GM10847 (cell line): Measurements from ENCODE around the gene MTCL1.

Experiments
- POLR2A ChIP-seq: IDR thresholded peaks from 2 replicates; pipeline ENCODE4 v1.6.1; 2011; ENCODE audit not compliant: insufficient read length; ENCODE audit errors: extremely low read depth

MTCL1 gene

DNA sequence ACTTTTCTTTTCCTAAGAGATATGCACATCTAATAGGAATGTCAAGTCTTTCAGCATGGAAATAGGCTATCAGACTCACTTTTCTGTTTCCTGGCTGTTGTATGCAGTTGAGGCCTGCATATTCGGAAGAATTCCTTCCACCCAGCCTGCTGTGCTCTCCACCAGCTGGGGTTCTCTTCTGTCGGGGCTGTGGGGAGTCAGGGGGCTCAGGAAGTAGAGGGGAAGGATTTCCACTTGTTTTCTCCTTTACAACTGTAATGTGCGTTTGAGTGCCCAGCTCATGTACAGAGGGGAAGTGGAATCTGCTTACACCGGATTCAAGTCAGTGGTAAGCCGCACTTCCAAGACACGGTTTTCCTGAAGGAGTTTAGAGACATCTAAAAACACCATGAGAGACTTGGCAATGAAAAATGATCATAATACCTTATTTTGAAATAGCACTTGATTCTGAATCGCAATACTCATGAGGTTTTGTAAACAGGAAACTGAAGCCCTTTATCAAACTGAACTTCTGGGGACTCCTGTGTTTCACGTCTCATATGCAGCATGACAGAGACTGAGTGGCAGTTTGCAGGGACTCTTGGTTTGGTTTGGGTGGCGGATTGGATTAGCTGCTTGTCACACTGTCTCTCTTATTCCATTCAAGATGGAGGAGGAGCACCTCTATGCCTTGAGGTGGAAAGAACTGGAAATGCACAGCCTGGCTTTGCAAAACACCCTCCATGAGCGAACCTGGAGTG, 90.4 kb downstream of the MTCL1 start:
- no peak for TF ChIP-seq POLR2A

DNA sequence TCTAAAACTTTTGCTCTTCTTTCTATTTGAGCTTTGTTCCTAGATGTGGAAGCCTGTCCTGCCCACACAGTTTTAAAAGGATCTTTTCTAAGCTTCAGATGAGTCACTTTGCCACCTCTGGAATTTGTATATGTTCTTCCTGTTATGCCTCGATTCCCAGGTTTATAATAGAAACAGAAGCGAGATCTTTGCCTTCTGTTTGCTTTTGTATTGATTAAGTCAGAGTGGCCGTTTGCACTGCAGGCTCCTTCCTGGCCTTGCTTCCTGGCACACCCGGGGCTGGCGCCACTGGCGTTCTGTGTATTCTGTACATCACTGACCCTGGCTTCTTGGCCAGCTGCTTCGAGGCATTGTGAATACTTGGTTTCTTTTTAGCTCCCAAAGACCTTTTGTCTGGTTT, 91.8 kb downstream of the MTCL1 start:
- TF ChIP-seq POLR2A, result no peak

- no peak for TF ChIP-seq POLR2A
Observed at GRCh38 chr18:8799001-8799400, 93.6 kb downstream of the MTCL1 start.

- TF ChIP-seq POLR2A, result no peak
Observed at GRCh38 chr18:8799596-8800441, 94.5 kb downstream of the MTCL1 start.

GRCh38 chr18:8800445-8800844, 95.1 kb downstream of the MTCL1 start:
- no peak for TF ChIP-seq POLR2A

- TF ChIP-seq POLR2A, result no peak
Observed at GRCh38 chr18:8800876-8801262, 95.5 kb downstream of the MTCL1 start.

GRCh38 chr18:8801263-8801901, 96.0 kb downstream of the MTCL1 start:
- no peak for TF ChIP-seq POLR2A

DNA sequence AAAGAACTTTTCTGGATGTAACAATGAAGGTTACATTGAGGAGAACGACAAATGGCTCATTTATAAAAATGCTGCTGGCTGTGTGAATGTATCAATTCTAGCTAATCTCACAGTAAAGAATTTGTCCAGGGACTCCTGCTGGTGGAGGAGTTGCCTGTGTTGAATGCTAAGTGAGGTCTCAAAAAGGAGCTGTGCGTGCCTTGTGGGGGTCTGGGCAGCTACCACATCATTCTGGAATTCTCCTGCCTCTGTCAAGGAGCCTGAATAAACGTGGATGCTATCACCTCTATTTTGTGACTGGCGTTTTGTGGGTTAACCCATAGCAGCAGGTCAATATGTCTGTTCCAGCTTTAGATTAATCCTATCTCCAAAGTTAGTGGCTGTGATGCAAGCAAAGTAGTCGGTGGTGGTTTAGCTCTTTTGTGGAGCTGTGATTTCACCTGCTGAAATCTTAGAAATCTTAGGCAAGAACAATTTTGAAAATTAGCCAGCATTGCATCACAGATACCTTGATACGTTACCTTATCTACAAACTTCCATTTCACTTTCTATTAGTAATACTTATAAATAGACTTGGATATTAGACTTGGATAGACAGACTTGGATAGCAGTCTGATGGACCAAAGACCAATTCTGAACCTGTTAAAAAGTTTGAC, 96.8 kb downstream of the MTCL1 start:
- no peak for TF ChIP-seq POLR2A

DNA sequence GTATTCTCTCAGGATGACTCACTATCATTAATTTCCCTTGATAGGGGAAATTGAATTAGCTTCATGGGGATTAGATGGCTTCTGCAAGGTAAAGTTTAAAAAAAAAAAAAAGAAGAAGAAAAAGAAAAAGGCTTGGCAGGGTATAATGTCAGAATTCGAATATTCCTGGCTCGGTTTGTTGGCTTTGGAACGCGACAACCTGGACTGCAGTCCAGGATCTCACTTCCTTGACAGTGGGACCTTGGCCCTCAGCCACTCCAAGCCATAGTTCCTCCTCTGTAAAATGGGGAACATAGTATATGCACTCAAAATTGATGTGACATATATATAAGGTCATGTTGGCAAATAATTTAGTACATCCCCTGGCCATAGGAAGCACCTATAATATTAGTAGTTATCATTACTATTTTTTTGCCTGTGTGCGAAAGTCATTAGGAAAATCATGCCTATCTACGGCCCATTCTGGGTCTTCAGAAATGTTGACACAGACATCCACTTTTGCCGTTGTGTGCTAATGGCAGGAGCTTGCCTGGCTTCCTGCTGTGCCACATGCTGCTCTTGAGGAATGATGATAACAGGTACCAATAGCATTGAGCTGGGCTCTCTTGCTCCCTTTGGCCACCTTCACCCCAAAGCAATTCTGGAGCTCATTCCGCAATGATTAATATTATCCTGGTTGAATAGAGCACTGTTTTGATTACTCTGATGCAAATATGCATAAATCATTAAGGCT, 97.9 kb downstream of the MTCL1 start:
- no peak for TF ChIP-seq POLR2A

DNA sequence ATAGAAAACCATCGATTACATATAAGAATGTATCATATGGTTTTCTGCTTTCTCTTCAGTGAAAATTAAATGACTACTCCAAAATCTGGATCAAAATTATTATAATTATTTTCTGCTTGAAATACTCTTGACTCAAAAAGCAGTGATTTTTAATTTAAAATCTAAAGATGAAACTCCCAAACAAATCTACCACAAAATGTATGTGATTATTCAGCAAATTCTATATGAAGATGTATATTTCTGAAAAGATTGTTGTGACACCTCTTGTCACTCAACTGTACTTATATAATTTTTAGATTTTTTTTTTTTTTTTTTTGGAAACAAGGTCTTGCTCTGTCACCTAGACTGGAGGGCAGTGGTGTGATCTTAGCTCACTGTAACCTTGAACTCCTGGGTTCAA, 98.6 kb downstream of the MTCL1 start:
- TF ChIP-seq POLR2A, result no peak

DNA sequence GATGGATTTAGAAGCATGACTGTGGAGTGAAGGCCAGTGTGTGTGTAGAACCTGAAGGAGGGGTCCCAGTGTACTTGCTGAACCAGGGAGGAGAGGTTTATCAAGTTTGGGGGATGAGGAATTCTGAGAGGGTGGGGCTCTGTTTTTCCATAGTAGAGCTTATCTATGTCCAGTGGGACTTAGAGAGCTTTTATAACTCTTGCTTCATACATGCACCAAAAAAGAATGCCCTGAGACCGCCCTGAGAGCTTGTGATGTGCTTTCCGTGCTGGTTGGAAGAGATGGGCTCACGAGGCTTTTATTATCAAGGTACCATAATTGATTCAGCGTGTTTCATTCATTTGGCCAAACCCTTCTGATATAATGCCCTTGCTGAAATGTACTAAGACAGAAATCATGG, 100.2 kb downstream of the MTCL1 start:
- TF ChIP-seq POLR2A, result no peak

- TF ChIP-seq POLR2A, result no peak
Observed at GRCh38 chr18:8806100-8806797, 100.9 kb downstream of the MTCL1 start.

DNA sequence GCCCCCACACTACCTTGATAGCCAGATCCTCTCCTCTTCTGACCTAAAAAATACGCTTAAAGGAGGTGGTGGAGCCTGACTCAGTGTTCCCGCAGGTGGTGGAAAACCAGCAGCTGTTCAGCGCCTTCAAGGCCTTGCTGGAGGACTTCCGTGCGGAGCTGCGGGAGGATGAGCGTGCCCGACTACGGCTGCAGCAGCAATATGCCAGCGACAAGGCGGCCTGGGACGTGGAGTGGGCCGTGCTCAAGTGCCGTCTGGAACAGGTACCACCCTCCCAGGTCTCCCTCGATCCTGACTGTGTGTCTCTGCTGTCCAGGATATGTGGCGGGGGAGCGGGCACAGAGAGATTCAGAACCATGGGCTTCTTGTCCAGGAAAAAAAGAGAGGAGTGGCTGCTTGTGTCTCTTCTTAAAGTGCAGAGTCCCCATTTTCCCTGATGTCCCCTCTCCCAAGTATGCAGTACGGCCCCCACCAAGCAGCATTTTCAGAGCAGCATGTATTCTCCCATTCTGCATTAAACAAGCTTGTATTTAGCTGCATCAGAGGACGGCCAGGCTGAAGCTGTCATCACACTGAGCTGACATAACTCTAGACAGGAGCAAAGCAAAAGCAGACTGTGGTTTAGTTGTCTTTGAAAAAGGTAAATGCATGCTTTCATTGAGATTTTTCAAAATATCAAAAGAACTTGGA, 101.6 kb downstream of the MTCL1 start:
- TF ChIP-seq POLR2A, result no peak

DNA sequence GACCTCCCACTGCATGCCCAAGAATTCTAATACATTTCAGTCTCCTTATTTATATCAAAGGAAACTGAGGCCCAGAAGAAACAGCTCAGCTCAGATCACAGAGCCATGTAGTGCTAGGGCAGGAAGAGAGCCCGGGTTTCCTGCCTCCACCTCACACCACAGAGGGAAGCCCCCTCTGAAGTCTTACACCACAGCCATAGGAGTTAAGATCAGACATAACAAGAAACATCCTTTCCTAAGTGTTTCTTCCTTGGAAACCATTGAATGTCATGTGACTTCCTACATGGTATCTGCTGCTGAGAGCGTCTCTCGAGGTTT, 102.1 kb downstream of the MTCL1 start:
- no peak for TF ChIP-seq POLR2A
